Stomach (tissue), 4 donors: ENCODE results near the gene SEMA3A.

Experiments
- EP300 ChIP-seq: sonication (generic); formaldehyde crosslinking; IDR thresholded peaks from one replicate; pipeline ENCODE4 v1.6.1; 2017; ENCODE audit warnings: antibody characterized with exemption
- POLR2A ChIP-seq, 4 donors: fragments of 450-650 bp; IDR thresholded peaks; one replicate each; pipeline ENCODE4 v1.6.1; 2016; ENCODE audit warnings: antibody characterized with exemption in 4 of 4, control low read depth in 2 of 4, mild to moderate bottlenecking in 1 of 4, moderate library complexity in 1 of 4
- POLR2AphosphoS5 ChIP-seq, 3 donors: sonication (generic); formaldehyde crosslinking; IDR thresholded peaks; one replicate each; pipeline ENCODE4 v1.6.1; 2016; ENCODE audit warnings: antibody characterized with exemption in 3 of 3
- TF ChIP-seq, protein P1 (sequence below), 7 experiments: fragments of 450-650 bp in 4 of 7; fragments of 200-600 bp in 3 of 7; sonication (generic) in 3 of 7; IDR thresholded peaks; one replicate each; pipeline ENCODE4 v1.5.1; 2016 to 2019; ENCODE audit warnings: antibody characterized with exemption in 7 of 7, control low read depth in 2 of 7, mild to moderate bottlenecking in 1 of 7

GRCh38 chr7:84139986-84140729, 54.4 kb downstream of the SEMA3A start:
- TF ChIP-seq, protein P1, sequence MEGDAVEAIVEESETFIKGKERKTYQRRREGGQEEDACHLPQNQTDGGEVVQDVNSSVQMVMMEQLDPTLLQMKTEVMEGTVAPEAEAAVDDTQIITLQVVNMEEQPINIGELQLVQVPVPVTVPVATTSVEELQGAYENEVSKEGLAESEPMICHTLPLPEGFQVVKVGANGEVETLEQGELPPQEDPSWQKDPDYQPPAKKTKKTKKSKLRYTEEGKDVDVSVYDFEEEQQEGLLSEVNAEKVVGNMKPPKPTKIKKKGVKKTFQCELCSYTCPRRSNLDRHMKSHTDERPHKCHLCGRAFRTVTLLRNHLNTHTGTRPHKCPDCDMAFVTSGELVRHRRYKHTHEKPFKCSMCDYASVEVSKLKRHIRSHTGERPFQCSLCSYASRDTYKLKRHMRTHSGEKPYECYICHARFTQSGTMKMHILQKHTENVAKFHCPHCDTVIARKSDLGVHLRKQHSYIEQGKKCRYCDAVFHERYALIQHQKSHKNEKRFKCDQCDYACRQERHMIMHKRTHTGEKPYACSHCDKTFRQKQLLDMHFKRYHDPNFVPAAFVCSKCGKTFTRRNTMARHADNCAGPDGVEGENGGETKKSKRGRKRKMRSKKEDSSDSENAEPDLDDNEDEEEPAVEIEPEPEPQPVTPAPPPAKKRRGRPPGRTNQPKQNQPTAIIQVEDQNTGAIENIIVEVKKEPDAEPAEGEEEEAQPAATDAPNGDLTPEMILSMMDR (IDR thresholded peaks at IDR 0.05): no peak
- TF ChIP-seq POLR2AphosphoS5 (IDR thresholded peaks at IDR 0.05) (no peak), POLR2A (IDR thresholded peaks at IDR 0.05) (no peak), EP300 (no peak)
